Prostate gland (tissue), 2 donors: Measurements from ENCODE around the gene MCOLN1. TPM values are rescaled to one million over a fixed set of nuclear protein-coding genes. Genes with fewer than 3 reads are reported as not detected.

Experiments
- DNase-seq: peaks from one replicate; pipeline ENCODE4 v3.0.0-alpha.2; 2019; ENCODE audit warnings: low spot score
- H3K27ac ChIP-seq, 2 donors: fragments of 200-600 bp; sonication (generic); 2 replicates each; pipeline ENCODE4 v1.5.1; 2017 to 2019
- H3K27me3 ChIP-seq: fragments of 200-600 bp; sonication (generic); replicated peaks from 2 replicates; pipeline ENCODE4 v1.5.1; 2019; ENCODE audit not compliant: insufficient read depth
- H3K36me3 ChIP-seq, 2 donors: fragments of 200-600 bp; sonication (generic); 1 replicate in 1 of 2; 2 replicates in 1 of 2; pipeline versions ENCODE4 v1.5.1 to v1.8.1; 2017 to 2019
- H3K4me1 ChIP-seq: fragments of 200-600 bp; sonication (generic); replicated peaks from 2 replicates; pipeline ENCODE4 v1.5.1; 2019
- H3K4me3 ChIP-seq, 2 donors: fragments of 200-600 bp; sonication (generic); 2 replicates each; pipeline ENCODE4 v1.5.1; 2017 to 2019
- H3K9me3 ChIP-seq: fragments of 200-600 bp; sonication (generic); 2 replicates; pipeline ENCODE4 v1.5.1; 2017
- POLR2A ChIP-seq: fragments of 450-650 bp; IDR thresholded peaks from one replicate; pipeline ENCODE4 v1.6.1; 2016; ENCODE audit warnings: antibody characterized with exemption, mild to moderate bottlenecking
- POLR2AphosphoS5 ChIP-seq: sonication (generic); formaldehyde crosslinking; IDR thresholded peaks from one replicate; pipeline ENCODE4 v1.6.1; 2017; ENCODE audit warnings: antibody characterized with exemption
- WGBS: methylation state at CpG from one replicate; pipeline ENCODE4 v1.1.5; 2018; 5-methylcytosine and 5-hydroxymethylcytosine counted together
- intact Hi-C: fragments of 100-400 bp; cut with DNase I; formaldehyde crosslinking; loops from one replicate; pipeline ENCODE4 v1.14.2; 2022
- small RNA-seq, 2 donors: library from RNA; depleted of rRNA; stranded (forward); fragments of <200 nt; gene quantifications; one replicate each; pipeline ENCODE3, GENCODE V24; 2016
- total RNA-seq, 2 donors: library from RNA; depleted of rRNA; stranded (reverse); fragments of >200 nt; gene quantifications; one replicate each; pipeline ENCODE4 v1.1.0, GENCODE V29; 2016
- TF ChIP-seq, protein P1 (sequence below), 4 experiments: fragments of 200-600 bp in 2 of 4; fragments of 450-650 bp in 2 of 4; sonication (generic) in 2 of 4; IDR thresholded peaks; 1 replicate in 3 of 4; 2 replicates in 1 of 4; pipeline ENCODE4 v1.5.1; 2016 to 2019; ENCODE audit warnings: antibody characterized with exemption in 4 of 4, mild to moderate bottlenecking in 2 of 4, moderate library complexity in 2 of 4

MCOLN1 gene
- total RNA-seq, 2 donors from 2014 or later = 13.4 to 24.8 TPM

- 60% methylated on average over 6 of the region's 6 CpGs for WGBS
- H3K27me3 ChIP-seq = no peaks in the 10 kb centered on the region
These were observed 55.7 kb downstream of the MCOLN1 start for GRCh38 chr19:7578127-7578526.

DNA sequence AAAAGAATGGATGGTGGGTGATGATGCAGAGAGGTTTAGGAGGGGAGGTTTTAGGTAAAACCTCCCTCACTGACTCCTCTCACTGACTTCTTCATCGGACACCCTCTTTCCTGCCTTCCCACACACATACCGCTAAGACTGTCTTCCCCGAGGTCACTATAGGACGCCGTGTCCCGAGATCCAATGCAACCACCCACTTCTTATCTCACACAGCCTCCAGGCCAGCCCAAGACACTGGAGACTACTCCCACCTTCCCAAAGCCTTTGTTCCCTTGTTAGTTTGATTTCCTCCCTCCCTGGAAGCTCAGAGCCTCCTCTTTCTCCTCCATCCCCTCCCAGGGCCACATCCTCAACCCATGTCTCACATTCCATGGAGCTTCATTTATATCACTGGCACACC, 56.8 kb downstream of the MCOLN1 start:
- intact Hi-C loops = no loop called here
- WGBS = 51% methylated on average over 6 of the region's 6 CpGs
- no peaks in the 10 kb centered on the region for H3K4me1 ChIP-seq
- no peaks in the 10 kb centered on the region for H3K27me3 ChIP-seq
- H3K4me3 ChIP-seq = no peak overlapping the region
- TF ChIP-seq POLR2AphosphoS5 = no peak
- no peak for TF ChIP-seq POLR2A
- TF ChIP-seq, protein P1, sequence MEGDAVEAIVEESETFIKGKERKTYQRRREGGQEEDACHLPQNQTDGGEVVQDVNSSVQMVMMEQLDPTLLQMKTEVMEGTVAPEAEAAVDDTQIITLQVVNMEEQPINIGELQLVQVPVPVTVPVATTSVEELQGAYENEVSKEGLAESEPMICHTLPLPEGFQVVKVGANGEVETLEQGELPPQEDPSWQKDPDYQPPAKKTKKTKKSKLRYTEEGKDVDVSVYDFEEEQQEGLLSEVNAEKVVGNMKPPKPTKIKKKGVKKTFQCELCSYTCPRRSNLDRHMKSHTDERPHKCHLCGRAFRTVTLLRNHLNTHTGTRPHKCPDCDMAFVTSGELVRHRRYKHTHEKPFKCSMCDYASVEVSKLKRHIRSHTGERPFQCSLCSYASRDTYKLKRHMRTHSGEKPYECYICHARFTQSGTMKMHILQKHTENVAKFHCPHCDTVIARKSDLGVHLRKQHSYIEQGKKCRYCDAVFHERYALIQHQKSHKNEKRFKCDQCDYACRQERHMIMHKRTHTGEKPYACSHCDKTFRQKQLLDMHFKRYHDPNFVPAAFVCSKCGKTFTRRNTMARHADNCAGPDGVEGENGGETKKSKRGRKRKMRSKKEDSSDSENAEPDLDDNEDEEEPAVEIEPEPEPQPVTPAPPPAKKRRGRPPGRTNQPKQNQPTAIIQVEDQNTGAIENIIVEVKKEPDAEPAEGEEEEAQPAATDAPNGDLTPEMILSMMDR (IDR thresholded peaks at IDR 0.05) = no peak
- H3K9me3 ChIP-seq = no peaks in the 10 kb centered on the region
- H3K36me3 ChIP-seq = no peaks in the 10 kb centered on the region
- DNase-seq = no peak
- H3K27ac ChIP-seq = no peak overlapping the region

More at GRCh38 chr19:7578127-7578526, 55.7 kb downstream of the MCOLN1 start:
- TF ChIP-seq, protein P1 (IDR thresholded peaks at IDR 0.05) = no peak
- TF ChIP-seq POLR2AphosphoS5 = no peak
- no peak for TF ChIP-seq POLR2A
- no peaks in the 10 kb centered on the region for H3K9me3 ChIP-seq
- no peaks in the 10 kb centered on the region for H3K36me3 ChIP-seq
- H3K4me3 ChIP-seq = no peak overlapping the region
- DNase-seq = no peak
- H3K27ac ChIP-seq = no peak overlapping the region
- intact Hi-C loops = no loop called here
- no peaks in the 10 kb centered on the region for H3K4me1 ChIP-seq

DNA sequence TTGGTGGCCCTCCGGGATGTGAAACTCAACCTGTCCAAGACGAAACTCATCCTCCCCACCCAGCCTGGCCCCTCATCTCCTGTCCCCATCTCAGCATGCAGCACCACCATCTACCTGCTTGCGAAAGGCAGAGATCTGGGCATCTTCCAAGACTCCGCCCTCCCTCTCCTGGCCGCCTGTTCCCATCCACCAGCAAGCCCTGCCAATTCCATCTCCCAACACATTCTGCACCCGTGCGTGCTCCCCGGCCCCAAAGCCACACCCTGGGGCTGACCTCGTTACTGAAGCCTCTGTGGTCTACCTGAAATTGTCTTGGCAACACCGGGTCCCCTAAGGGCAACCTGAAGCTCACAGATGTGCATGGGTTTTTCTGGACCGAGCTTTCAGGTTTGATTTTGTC, 60.0 kb downstream of the MCOLN1 start:
- 49% methylated on average over 11 of the region's 11 CpGs for whole genome bisulfite sequencing
- no peak for DNase-seq
- no peak overlapping the region for H3K27ac ChIP-seq

More for the DNA sequence above, 60.0 kb downstream of the MCOLN1 start:
- intact Hi-C loops = no loop called here
- Histone ChIP-seq H3K27me3 (no peaks in the 10 kb centered on the region), H3K9me3 (no peaks in the 10 kb centered on the region), H3K4me3 (no peak overlapping the region), H3K4me1 (no peaks in the 10 kb centered on the region), H3K36me3 (no peaks in the 10 kb centered on the region)
- TF ChIP-seq POLR2A = no peak
- no peak for TF ChIP-seq POLR2AphosphoS5
- TF ChIP-seq, protein P1 (IDR thresholded peaks at IDR 0.05) = no peak

Small RNA genes lying within 50 kb of the gene (small RNA-seq; reads per million reads assigned to genes)
- gene AC008878.2 = 0 reads per million in 2 donors

Other genes starting within 250 kb of the MCOLN1 start
- gene INSR, start 228.2 kb upstream of the MCOLN1 start, total RNA-seq = 100 to 1,000 TPM in 1 of 2 donors, 10 to 100 TPM in 1; 51.2 to 124 TPM
- 10 to 100 TPM; 44.5 to 52.3 TPM for gene ARHGEF18, start 173.7 kb upstream of the MCOLN1 start, total RNA-seq
- 10 to 100 TPM; 13.1 to 17.4 TPM for gene PEX11G, start 33.6 kb upstream of the MCOLN1 start, total RNA-seq
- 100 to 1,000 TPM; 104 to 116 TPM for gene ZNF358, start 6.5 kb upstream of the MCOLN1 start, total RNA-seq
- 10 to 100 TPM; 74.6 to 75.2 TPM for gene PNPLA6, start 13.1 kb downstream of the MCOLN1 start, total RNA-seq
- 10 to 100 TPM; 40.4 to 90.9 TPM for gene CAMSAP3, start 73.2 kb downstream of the MCOLN1 start, total RNA-seq
- gene XAB2, start 106.9 kb downstream of the MCOLN1 start, total RNA-seq = 100 to 1,000 TPM in 1 of 2 donors, 10 to 100 TPM in 1; 53.6 to 115 TPM
- 10 to 100 TPM in 1 of 2 donors, 1 to 10 TPM in 1; 7.7 to 60.4 TPM for gene PET100, start 107.2 kb downstream of the MCOLN1 start, total RNA-seq
- 10 to 100 TPM in 1 of 2 donors, 1 to 10 TPM in 1; 1.8 to 10.2 TPM for gene PCP2, start 111.1 kb downstream of the MCOLN1 start, total RNA-seq
- 100 to 1,000 TPM in 1 of 2 donors, 10 to 100 TPM in 1; 83.1 to 128 TPM for gene STXBP2, start 114.5 kb downstream of the MCOLN1 start, total RNA-seq
- not detected for gene RETN, start 146.4 kb downstream of the MCOLN1 start, total RNA-seq
- gene MCEMP1, start 154.5 kb downstream of the MCOLN1 start, total RNA-seq = under 1 TPM in 1 of 2 donors, not detected in 1; 0.28 TPM
- 100 to 1,000 TPM; 105 to 150 TPM for gene TRAPPC5, start 158.2 kb downstream of the MCOLN1 start, total RNA-seq
- gene FCER2, start 179.5 kb downstream of the MCOLN1 start, total RNA-seq = 1 to 10 TPM in 1 of 2 donors, not detected in 1; 1.5 TPM
- gene CLEC4G, start 209.5 kb downstream of the MCOLN1 start, total RNA-seq = under 1 TPM in 1 of 2 donors, not detected in 1; 0.57 TPM
- 1 to 10 TPM in 1 of 2 donors, under 1 TPM in 1; 0.97 to 1.2 TPM for gene CD209, start 224.9 kb downstream of the MCOLN1 start, total RNA-seq
- gene CLEC4M, start 240.6 kb downstream of the MCOLN1 start, total RNA-seq = 10 to 100 TPM in 1 of 2 donors, not detected in 1; 11.0 TPM